ENCODE results near the gene LIX1.

- TF ChIP-seq, protein P1, sequence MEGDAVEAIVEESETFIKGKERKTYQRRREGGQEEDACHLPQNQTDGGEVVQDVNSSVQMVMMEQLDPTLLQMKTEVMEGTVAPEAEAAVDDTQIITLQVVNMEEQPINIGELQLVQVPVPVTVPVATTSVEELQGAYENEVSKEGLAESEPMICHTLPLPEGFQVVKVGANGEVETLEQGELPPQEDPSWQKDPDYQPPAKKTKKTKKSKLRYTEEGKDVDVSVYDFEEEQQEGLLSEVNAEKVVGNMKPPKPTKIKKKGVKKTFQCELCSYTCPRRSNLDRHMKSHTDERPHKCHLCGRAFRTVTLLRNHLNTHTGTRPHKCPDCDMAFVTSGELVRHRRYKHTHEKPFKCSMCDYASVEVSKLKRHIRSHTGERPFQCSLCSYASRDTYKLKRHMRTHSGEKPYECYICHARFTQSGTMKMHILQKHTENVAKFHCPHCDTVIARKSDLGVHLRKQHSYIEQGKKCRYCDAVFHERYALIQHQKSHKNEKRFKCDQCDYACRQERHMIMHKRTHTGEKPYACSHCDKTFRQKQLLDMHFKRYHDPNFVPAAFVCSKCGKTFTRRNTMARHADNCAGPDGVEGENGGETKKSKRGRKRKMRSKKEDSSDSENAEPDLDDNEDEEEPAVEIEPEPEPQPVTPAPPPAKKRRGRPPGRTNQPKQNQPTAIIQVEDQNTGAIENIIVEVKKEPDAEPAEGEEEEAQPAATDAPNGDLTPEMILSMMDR (IDR thresholded peaks at IDR 0.05; ENCODE audit: insufficient read depth, low read depth, low read length): no peak
- no peak for TF ChIP-seq EZH2 (IDR thresholded peaks at IDR 0.05; ENCODE audit: insufficient read depth, low read length)
Observed at GRCh38 chr5:97071993-97072392, 70.4 kb downstream of the LIX1 start.

All from astrocyte (in vitro differentiated cells and primary cell).